GM19397 (cell line): ENCODE measurements around the gene SERPINB12.

Source experiments
- ATAC-seq: cut with Tn5 transposase; IDR thresholded peaks from one replicate; pipeline ENCODE4 v1.9.1; 2021; ENCODE audit warnings: mild to moderate bottlenecking, moderate library complexity; ENCODE audit not compliant: unreplicated experiment

Gene SERPINB12

GRCh38 chr18:63542069-63542468, at the start of gene SERPINB12:
Gene SERPINB12 (plus strand): TSS chr18:63542369. CDS start chr18:63556160, 13,791 bp downstream.
- no peak for ATAC-seq

GRCh38 chr18:63492851-63493250, 49.3 kb upstream of the SERPINB12 start:
- no peak for ATAC-seq

GRCh38 chr18:63495675-63496074, 46.5 kb upstream of the SERPINB12 start:
- ATAC-seq, result no peak

- ATAC-seq, result peak; percentile 68
These were observed 36.4 kb upstream of the SERPINB12 start for GRCh38 chr18:63505566-63506335.

- peak; percentile 17 for ATAC-seq
These were observed 35.9 kb upstream of the SERPINB12 start for GRCh38 chr18:63506336-63506646.

GRCh38 chr18:63508596-63508995, 33.6 kb upstream of the SERPINB12 start:
- ATAC-seq, result no peak

- no peak for ATAC-seq
These were observed 30.9 kb upstream of the SERPINB12 start for GRCh38 chr18:63511285-63511684.

- ATAC-seq, result no peak
These were observed 27.8 kb upstream of the SERPINB12 start for GRCh38 chr18:63514326-63514725.

GRCh38 chr18:63514888-63515678, 27.1 kb upstream of the SERPINB12 start:
- ATAC-seq, result no peak

GRCh38 chr18:63515801-63516200, 26.4 kb upstream of the SERPINB12 start:
- ATAC-seq, result no peak

- peak; percentile 92 for ATAC-seq
These were observed 23.8 kb upstream of the SERPINB12 start for GRCh38 chr18:63518178-63519012.

- no peak for ATAC-seq
These were observed 22.0 kb upstream of the SERPINB12 start for GRCh38 chr18:63520053-63520685.

- ATAC-seq, result no peak
These were observed 18.5 kb upstream of the SERPINB12 start for GRCh38 chr18:63523660-63524059.

- ATAC-seq, result no peak
These were observed 14.9 kb upstream of the SERPINB12 start for GRCh38 chr18:63527251-63527650.

- no peak for ATAC-seq
These were observed 13.2 kb upstream of the SERPINB12 start for GRCh38 chr18:63528863-63529492.

- ATAC-seq, result no peak
These were observed 9.7 kb upstream of the SERPINB12 start for GRCh38 chr18:63532471-63532870.

- ATAC-seq, result no peak
These were observed 7.6 kb upstream of the SERPINB12 start for GRCh38 chr18:63534615-63535014.

GRCh38 chr18:63539904-63540510, 2.2 kb upstream of the SERPINB12 start:
- ATAC-seq, result no peak

- no peak for ATAC-seq
These were observed 1.8 kb downstream of the SERPINB12 start for GRCh38 chr18:63544017-63544416.

- no peak for ATAC-seq
These were observed 2.8 kb downstream of the SERPINB12 start for GRCh38 chr18:63545000-63545399.
